Colon (tissue), 2 donors: ENCODE data around the gene CBX6.

Experiments
- FAIRE-seq: peaks from 2 replicates; lab custom pipeline; 2012; peaks lifted over from hg19 to GRCh38; lab: Jason Lieb, UNC
- donor health status: control.
- donor health status: control.

The CBX6 gene

GRCh38 chr22:38819387-38819940, 52.6 kb downstream of the CBX6 start:
- no peak for FAIRE-seq

GRCh38 chr22:38817196-38817595, 54.8 kb downstream of the CBX6 start:
- no peak for FAIRE-seq

GRCh38 chr22:38815842-38816241, 56.2 kb downstream of the CBX6 start:
- FAIRE-seq, result no peak
